HG03460 (cell line): ENCODE data around the gene NKX2-3.

Experiments used
- ATAC-seq: cut with Tn5 transposase; IDR thresholded peaks from one replicate; pipeline ENCODE4 v1.9.1; 2021; ENCODE audit not compliant: unreplicated experiment

NKX2-3 gene

GRCh38 chr10:99525897-99526296 lies 6.8 kb upstream of the NKX2-3 start:
- no peak for ATAC-seq

GRCh38 chr10:99526861-99527504 lies 5.8 kb upstream of the NKX2-3 start:
- no peak for ATAC-seq

DNA sequence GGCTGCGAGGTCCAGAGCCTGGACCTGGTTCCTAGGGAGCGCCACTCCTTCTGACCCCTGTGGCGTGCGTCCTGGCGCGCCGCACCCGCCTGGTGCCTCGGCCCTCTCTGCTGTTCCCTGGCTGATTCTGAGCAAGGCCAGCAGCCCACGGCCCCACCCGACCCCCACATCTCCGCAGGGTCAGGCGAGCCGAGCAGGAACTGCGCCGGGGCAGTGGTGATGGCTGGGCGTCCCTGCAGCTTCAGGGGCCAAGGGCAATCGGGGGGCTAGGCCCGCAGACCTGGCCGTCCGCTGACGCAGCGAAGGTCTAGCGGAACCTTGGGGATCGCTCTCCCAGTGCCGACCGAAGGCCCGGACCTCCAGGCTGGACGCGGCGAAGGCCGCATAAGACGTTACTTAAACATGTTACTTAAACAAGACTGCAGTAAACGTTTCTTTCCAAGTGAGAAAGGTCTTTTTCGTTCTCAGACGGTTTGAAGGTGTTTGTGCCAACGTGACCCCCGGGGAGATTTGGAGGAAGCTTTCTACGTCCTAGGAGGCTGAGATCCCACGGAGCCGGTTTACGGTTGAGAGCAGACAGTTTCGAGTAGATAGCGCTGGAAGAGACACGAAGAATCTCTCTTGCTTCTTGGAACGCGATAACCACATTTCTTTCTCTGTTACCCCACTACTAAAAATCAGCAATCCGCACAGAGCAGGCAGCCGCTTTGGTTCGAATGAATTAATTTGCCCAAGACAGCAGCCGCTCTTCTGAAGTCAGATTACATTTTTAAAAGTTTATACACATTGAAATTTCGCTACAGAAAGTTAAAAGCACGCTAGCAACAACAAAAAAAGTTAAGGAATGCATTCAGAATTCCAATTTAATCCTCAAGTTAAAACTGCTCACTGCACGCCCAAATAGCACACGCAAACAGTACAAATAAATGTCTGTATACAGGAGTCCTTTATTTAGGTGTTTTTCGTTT lies 4.9 kb upstream of the NKX2-3 start:
- ATAC-seq: no peak

DNA sequence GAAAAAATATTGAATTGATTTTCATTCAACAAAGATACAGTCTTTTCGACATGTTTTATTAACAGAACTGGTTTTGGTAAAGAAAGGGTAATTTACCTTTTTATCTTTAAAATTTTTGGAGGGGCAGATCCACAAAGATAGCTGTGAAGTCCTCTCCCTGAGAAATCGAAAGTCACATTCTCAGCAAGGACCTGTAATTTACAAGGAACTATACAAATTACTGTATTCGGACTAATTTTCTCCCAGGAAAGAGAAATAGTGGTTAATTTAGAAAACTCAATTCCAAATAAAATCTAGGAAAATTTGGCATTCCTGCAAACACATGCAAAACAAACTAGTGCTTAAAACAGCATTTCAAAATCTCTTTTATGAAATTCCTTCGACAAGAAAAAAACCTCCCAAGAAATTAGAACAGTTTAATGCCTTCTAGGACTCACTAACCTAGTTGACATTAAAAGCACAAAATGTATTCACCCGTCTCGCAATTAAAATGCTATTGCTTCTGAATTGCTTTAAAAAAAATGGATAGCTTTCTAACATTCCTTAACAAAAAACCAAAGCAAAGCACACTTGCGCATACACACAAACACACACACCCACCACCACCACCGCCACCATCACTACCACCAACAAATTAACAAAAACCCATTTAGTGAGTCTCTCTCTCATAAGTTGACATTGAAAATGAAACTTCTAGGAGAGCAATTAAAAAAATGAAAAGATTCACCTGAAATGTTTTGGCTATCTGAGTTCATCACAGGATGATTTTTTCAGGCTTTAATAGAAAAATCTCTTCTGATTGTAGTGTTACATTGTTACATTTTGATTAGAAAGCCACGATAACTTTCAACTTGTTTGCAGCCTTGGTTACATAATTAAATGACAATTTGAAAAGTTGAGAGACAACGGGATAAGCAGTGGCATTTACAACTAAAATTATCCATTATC lies 4.0 kb upstream of the NKX2-3 start:
- no peak for ATAC-seq

- no peak for ATAC-seq
Measured at GRCh38 chr10:99529591-99530107, 3.1 kb upstream of the NKX2-3 start.

DNA sequence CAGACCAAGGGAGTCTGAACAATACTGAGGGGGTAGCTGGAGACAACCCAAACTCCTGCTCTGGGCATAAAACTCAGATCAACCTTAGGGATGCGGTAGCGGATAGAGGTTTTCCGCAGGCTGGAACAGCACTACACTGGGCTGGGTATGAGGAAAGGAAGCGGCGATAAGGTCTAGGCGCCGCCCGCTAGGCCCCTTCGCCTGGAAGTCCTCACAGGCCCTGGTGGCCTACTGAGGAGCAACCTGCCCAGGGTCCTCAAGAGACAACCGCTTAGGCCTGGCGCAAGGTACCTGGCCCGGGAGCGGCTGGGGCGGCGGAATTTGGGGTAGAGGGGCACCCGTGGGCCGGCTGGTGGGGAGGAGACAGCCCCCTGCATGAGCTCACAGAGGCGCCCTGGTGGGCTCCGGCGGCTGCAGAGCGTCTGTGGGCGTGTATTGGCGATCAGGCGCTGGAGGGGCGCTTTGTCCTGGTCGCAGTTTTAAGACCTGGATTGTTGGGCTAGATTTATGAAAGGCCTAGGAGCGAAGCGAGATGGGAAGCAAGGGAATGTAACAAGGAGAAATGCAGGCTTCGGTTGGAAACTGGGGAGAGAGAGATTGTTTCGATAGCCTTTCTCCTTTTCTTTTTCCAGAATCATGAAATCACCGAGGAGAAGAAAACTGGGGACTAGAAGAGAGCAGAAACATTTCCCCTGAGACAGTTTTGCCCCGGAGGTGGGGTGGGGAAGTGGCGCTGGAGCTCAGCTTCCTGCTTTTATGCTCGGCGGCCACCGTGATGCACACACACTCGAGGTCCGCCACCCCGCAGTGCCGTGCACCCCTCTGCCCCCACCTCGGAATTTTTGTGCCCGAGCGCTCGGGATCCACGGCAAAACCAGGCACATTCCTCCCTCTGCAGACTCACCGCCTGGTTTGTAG lies 2.4 kb upstream of the NKX2-3 start:
- no peak for ATAC-seq

DNA sequence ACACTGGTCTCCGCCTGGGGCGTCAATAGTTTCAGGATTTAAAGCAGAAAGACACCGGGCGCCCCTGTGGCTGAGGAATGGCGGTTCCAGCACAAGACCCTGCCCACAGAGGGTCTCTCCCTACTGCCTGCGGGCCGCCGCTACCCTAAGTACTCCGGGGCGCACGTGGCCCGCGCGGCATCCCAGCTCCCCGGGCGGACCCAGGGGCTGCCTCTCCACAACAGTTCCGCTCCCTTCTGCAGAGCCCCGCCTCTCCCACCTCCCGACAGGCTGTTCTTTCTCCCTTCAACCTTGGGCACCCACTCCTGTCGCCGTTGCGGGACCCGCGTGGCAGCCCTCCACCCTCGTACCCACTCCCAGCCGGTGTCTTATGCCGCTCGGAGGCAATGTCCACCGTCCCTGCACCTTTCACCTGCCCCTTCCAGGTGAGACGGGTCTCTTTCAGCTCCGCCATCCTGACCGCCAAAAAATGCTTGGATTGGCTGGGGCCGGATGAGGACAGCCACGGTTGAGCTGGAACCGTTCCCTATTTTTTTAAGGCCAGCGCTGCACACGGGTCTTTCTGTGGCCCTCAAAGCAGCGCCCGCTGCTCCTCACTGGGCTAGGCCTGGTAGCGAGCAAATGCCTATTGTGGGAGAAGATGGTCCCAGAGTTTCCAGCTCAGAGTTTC lies 1.6 kb upstream of the NKX2-3 start:
- no peak for ATAC-seq

- no peak for ATAC-seq
Measured at GRCh38 chr10:99531696-99532593, 797 bp upstream of the NKX2-3 start.

- ATAC-seq: no peak
Measured at GRCh38 chr10:99533496-99534449, 1.0 kb downstream of the NKX2-3 start.

DNA sequence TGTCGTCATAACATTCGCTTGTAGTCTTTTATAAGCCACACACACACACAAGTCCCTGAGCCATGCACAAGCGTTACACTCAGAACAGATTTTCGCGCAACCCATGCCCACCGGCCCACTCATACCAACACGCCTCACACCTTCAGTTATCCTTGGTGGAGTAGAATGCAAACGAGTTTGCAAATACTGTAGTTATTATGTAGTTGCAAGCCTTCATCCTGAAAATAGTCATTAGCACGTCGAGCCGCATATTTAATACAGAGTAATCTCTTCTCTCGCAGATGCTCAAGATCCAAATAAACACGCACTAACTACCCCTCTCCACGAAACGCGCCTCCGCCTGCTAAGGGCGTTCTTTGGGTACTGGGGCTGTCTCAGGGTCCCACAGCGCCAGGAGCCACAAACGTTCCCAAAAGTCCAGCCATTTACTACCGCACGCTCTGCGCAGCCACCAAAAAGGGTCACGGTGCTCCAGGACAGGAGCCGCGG lies 1.8 kb downstream of the NKX2-3 start:
- ATAC-seq: no peak

DNA sequence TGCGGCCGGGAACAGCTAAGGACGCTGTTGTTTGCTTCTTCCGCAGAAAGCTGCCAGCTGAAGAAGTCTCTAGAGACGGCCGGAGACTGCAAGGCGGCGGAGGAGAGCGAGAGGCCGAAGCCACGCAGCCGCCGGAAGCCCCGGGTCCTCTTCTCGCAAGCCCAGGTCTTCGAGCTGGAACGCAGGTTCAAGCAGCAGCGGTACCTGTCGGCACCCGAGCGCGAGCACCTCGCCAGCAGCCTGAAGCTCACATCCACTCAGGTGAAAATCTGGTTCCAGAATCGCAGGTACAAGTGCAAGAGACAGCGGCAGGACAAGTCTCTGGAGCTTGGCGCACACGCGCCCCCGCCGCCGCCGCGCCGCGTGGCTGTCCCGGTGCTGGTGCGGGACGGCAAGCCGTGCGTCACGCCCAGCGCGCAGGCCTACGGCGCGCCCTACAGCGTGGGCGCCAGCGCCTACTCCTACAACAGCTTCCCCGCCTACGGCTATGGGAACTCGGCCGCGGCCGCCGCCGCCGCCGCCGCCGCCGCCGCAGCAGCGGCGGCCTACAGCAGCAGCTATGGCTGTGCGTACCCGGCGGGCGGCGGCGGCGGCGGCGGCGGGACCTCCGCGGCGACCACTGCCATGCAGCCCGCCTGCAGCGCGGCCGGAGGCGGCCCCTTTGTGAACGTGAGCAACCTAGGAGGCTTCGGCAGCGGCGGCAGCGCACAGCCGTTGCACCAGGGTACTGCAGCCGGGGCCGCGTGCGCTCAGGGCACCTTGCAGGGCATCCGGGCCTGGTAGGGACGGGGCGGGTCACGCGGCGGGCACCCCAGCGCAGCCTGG lies 2.4 kb downstream of the NKX2-3 start:
- ATAC-seq: no peak

DNA sequence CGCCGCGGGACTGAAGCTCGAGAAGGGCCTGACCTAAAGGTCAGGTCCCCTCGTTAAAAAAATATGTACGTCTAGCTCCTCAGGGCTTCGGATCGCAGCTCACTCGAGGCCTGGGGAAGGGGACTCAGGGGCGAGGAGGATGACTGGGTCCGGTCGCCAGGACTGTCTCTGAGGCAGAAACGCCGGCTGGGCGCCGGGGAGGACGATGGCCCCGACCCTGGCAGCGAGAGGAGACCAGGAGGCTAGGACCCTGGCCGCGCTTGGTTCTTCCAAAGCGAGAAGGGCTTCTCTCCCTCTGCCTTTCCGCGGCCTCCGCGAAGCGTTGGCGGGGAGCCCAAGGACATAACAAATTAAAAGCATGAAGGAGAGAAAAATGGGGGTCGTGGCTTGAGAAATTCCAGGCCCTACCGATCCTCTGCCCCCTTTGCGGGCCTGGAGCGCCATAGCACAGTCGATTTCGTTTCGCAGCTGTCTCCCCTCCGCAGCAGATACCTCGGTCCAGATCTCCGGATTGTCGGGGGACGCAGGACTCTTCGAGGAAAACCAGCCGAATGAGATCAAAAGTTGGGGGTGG lies 3.1 kb downstream of the NKX2-3 start:
- ATAC-seq: no peak

DNA sequence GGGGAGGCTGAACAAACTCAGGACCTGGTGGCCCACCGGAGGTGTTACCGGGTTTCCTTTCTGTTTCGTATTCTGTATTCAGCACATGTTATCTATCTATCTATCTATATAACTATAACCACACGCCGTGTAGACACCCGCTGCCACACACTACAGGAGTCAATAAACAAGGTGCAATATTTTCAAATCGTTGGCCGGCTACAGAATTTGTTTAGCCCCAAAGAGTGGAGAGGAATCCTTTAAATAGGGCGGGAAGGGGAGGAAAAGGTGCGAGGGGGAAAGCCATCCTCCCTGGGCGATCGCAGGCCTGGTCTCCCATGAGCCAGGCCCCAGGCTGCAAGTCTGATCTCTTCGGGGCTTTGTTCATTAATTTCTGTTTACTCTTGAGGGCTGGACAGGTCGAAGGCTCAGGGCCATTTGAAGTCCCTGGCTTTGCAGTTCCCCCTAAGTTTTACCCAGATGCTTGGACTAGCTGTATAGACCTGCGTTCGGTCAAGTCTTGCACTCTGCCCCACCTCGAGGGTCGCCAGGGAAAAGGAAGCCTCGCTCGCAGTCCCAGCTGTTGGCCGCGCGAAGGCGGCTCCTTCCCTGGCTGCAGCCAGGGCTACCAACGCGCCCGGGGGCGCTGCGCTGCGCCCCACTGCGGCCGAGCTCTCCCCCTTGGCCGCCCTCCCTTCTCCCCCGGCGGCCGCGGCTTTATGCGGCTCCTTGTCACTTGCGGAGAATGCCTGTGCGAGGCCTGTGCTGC lies 3.8 kb downstream of the NKX2-3 start:
- no peak for ATAC-seq

DNA sequence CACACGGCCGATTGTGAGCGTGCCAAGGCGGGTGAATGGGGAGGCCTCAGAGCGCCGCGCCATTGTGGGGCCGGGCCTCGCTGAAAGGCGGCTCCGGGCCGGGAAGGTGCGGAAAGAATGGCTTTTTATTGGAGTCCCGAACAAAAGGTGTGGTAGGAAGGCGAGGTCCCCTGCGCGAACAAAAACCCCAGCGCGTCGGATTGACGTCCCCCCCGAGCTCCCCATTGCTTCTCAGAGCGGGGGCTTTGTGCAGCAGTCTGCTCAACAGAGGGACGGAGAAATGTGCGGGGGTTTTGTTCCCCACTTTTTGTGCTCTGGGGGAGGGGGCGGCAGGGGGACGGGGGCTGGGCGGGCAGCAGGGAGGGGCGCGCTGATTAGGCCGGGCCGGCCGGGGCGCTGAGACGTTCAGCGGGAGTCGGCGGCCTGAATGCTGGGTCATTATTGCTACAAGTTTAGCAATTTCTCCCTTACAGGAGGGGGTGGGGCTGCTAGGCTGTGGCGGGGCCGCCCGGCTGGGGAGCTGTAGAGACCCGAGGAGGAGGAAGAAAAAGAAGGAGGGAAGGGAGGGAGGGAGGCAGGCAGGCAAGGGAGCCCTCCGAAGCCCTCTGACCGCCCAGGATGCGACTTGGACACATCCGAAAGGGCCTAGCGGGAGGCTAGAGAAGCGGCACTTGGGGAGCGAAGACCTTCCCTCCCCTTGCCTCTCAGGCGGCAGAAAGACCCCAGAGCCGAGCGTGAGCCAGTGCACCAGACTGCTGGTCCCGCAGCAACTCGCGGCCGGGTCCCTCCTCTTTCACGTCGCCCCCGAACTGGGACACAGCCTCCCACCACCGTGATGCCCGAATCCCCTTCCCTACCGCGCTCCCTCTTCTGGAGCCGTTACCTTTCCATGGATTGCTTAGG lies 4.6 kb downstream of the NKX2-3 start:
- ATAC-seq: no peak
